Activated T-helper 2 cell treated with anti-CD3 and anti-CD28 coated beads, Interferon-gamma antibody, Interleukin-2, Interleukin-4, amounts not matched to agents 10 μg/mL and 5 μg/mL and 100 μg/mL, durations not matched to agents 14 hours and 24 hours and 36 hours (primary cell): ENCODE data around the gene OR4C13. TPM values are rescaled to one million over a fixed set of nuclear protein-coding genes. Genes with fewer than 3 reads are reported as not detected.
"Not testable (repeated sequence)": the region's sequence is repeated elsewhere in the genome, so short reads cannot be mapped to it uniquely, and the experiment has no call there.

Experiments
- DNase-seq: peaks from one replicate; pipeline ENCODE4 v3.0.0; 2021; ENCODE audit warnings: low spot score
- H3K27ac Mint-ChIP-seq: one replicate; pipeline ENCODE4 v1.8.0; 2021; ENCODE audit warnings: mixed read lengths
- H3K27me3 Mint-ChIP-seq: one replicate; pipeline ENCODE4 v1.8.0; 2021; ENCODE audit warnings: low read depth, mixed read lengths
- H3K36me3 Mint-ChIP-seq: one replicate; pipeline ENCODE4 v1.8.0; 2021; ENCODE audit warnings: low read depth, mixed read lengths
- H3K4me1 Mint-ChIP-seq: one replicate; pipeline ENCODE4 v1.8.0; 2021; ENCODE audit warnings: low read depth, mixed read lengths
- H3K4me3 Mint-ChIP-seq: one replicate; pipeline ENCODE4 v1.8.0; 2021; ENCODE audit warnings: low read depth, mild to moderate bottlenecking, moderate library complexity, mixed read lengths
- H3K9me3 Mint-ChIP-seq: one replicate; pipeline ENCODE4 v1.8.0; 2021; ENCODE audit warnings: mixed read lengths
- intact Hi-C: fragments of 100-400 bp; cut with micrococcal nuclease; formaldehyde crosslinking; loops from one replicate; pipeline ENCODE4 v1.15.1; 2023
- total RNA-seq: library from RNA; stranded (reverse); gene quantifications from 2 replicates; pipeline ENCODE4 v1.2.3, GENCODE V29; 2022

The OR4C13 gene
- total RNA-seq = not detected in 2 replicates

GRCh38 chr11:49952091-49952490, at the start of gene OR4C13:
Gene OR4C13 (plus strand): TSS chr11:49952391. CDS start chr11:49952423, 32 bp downstream.
- Mint-ChIP-seq H3K27ac (no peak within 1 kb of the TSS), H3K4me1 (no peaks in the 10 kb centered on the region), H3K27me3 (no peaks in the 10 kb centered on the region), H3K36me3 (no peaks in the 10 kb centered on the region), H3K9me3 (peaks cover 29% of the 10 kb centered on the region), H3K4me3 (no peak within 1 kb of the TSS)
- intact Hi-C loops = no loop called here
- no peak for DNase-seq

DNA sequence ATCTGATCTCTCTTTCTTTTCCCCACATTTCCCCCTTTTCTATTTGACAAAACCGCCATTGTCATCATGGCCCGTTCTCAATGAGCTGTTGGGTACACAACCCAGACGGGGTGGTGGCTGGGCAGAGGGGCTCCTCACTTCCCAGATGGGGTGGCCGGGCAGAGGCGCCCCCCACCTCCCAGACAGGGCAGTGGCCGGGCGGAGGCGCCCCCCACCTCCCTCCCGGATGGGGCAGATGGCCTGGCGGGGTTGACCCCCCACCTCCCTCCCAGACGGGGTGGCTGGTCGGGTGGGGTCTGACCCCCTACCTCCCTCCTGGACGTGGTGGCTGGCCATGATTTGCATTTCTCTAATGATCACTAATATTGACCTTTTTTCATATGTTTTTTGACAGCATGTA, 40.7 kb upstream of the OR4C13 start:
- H3K4me3 Mint-ChIP-seq, H3K36me3 Mint-ChIP-seq, H3K27me3 Mint-ChIP-seq, H3K4me1 Mint-ChIP-seq, H3K27ac Mint-ChIP-seq, intact Hi-C loops, DNase-seq: not testable (repeated sequence)
- peaks cover 52% of the 10 kb centered on the region for H3K9me3 Mint-ChIP-seq

GRCh38 chr11:49948701-49949100, 3.5 kb upstream of the OR4C13 start:
- H3K27ac Mint-ChIP-seq, intact Hi-C loops: not testable (repeated sequence)

DNA sequence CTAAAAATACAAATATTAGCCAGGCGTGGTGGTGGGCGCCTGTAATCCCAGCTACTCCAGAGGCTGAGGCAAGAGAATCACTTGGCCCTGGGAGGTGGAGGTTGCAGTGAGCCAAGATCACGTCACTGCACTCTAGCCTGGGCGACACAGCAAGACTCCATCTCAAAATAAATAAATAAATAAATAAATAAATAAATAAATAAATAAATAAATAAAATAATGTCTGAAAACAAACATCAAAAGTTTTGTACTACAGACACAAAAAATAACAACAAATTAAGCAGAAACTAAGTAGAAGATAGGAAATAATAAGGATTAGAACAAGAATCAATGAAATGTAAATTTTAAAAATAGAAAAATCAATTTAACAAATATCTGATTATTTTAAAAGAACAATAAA, 21.2 kb downstream of the OR4C13 start:
- H3K4me1 Mint-ChIP-seq, H3K4me3 Mint-ChIP-seq, DNase-seq, intact Hi-C loops, H3K27ac Mint-ChIP-seq, H3K36me3 Mint-ChIP-seq, H3K27me3 Mint-ChIP-seq: not testable (repeated sequence)
- peaks cover 18% of the 10 kb centered on the region for H3K9me3 Mint-ChIP-seq

More at GRCh38 chr11:49948701-49949100, 3.5 kb upstream of the OR4C13 start:
- H3K4me3 Mint-ChIP-seq, H3K27me3 Mint-ChIP-seq, H3K4me1 Mint-ChIP-seq, DNase-seq, H3K36me3 Mint-ChIP-seq: not testable (repeated sequence)
- H3K9me3 Mint-ChIP-seq = peaks cover 24% of the 10 kb centered on the region

- H3K4me1 Mint-ChIP-seq, H3K36me3 Mint-ChIP-seq: not testable (repeated sequence)
Observed at GRCh38 chr11:49982435-49982834, 30.2 kb downstream of the OR4C13 start, which contains the start of gene OR4C12. Gene OR4C12 (minus strand): TSS chr11:49982535. CDS start chr11:49982501, 34 bp downstream.

DNA sequence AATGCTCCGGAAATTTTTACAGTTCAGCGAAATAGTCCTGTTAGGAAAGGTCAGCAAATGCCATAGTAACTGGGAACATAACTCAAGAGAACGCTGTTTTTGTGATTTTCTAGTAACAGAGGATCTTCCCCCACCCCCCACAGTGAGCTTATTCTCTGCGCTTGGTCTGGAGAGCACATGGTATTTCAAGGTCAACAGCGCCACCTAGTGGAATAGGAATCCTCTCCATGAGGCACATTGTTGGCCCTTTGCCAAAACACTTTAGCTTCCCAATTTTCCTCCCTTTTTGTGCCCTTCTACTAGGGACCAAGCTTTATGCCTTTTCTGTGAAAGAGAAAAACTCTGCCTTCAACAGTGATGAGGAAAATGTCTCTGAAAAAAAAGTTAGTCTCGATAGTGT, 43.4 kb downstream of the OR4C13 start:
- no peak overlapping the region for H3K27ac Mint-ChIP-seq
- no peaks in the 10 kb centered on the region for H3K36me3 Mint-ChIP-seq
- no peaks in the 10 kb centered on the region for H3K27me3 Mint-ChIP-seq
- intact Hi-C loops = no loop called here
- peaks cover 6% of the 10 kb centered on the region for H3K9me3 Mint-ChIP-seq
- no peak for DNase-seq
- H3K4me1 Mint-ChIP-seq = no peaks in the 10 kb centered on the region
- H3K4me3 Mint-ChIP-seq = no peak overlapping the region

More at GRCh38 chr11:49982435-49982834, 30.2 kb downstream of the OR4C13 start, which contains the start of gene OR4C12:
- H3K27me3 Mint-ChIP-seq, H3K4me3 Mint-ChIP-seq, DNase-seq, intact Hi-C loops, H3K27ac Mint-ChIP-seq: not testable (repeated sequence)
- H3K9me3 Mint-ChIP-seq = peaks cover 25% of the 10 kb centered on the region

Other genes with a start within 250 kb of the OR4C13 start
- not detected in 2 replicates for gene OR4C12, start 30.1 kb downstream of the OR4C13 start, total RNA-seq
- not detected in 2 replicates for gene OR4C45, start 80.5 kb downstream of the OR4C13 start, total RNA-seq